ENCODE results near the gene ARHGAP35.
A peak's percentile ranks its signal among the peaks of the same experiment; 100 is the strongest.
"Not testable (repeated sequence)": the region's sequence is repeated elsewhere in the genome, so short reads cannot be mapped to it uniquely, and the experiment has no call there.

Gene ARHGAP35

DNA sequence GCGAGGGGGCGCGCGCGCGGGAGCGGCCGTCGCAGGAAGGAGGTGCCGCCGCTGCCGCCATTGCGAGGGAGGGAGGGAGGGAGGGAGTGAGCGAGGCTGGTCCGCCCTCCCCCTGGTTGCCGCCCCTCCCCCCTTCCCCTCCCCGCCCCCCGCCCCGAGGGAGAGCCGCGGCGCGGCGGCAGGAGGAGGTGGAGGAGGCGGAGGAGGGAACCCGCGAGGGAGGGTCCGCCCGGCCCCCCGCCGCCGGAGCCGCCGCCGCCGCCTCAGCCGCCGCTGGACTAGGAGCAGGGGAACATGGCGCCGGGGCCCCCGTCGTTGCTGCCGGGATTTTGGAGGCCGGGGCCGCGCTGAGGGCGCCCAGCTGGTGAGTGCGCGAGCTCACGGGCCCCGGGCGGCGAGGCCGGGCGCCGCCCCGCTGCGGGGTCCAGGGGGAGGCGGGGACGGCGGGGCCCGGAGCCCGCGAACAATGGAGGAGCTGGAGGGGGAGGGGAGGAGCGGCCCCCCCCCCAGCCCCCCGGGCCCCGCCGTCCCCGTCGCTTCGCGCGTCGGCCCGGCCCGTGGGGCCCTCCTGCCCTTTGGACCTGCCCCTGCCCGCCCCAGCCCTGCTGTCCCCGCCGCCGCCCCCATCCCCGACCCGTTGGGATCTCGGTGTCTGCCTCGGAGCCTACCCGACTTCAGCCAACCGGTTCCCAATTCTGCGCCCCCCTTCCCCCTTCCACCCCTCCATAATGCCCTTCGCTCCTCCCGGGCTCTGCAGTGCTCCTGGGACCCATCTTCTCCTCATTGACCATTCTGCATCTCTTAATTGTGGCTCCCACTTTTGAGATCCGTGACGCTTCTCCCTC lies at the start of gene ARHGAP35:
Gene ARHGAP35 (plus strand): TSS at position 152 of the 845 bp plus-strand sequence. CDS start 57,679 bp downstream, outside the sequence.
- peak; percentile 94 for DNase-seq (ENCODE audit: low spot score)
- FAIRE-seq = no peak

DNA sequence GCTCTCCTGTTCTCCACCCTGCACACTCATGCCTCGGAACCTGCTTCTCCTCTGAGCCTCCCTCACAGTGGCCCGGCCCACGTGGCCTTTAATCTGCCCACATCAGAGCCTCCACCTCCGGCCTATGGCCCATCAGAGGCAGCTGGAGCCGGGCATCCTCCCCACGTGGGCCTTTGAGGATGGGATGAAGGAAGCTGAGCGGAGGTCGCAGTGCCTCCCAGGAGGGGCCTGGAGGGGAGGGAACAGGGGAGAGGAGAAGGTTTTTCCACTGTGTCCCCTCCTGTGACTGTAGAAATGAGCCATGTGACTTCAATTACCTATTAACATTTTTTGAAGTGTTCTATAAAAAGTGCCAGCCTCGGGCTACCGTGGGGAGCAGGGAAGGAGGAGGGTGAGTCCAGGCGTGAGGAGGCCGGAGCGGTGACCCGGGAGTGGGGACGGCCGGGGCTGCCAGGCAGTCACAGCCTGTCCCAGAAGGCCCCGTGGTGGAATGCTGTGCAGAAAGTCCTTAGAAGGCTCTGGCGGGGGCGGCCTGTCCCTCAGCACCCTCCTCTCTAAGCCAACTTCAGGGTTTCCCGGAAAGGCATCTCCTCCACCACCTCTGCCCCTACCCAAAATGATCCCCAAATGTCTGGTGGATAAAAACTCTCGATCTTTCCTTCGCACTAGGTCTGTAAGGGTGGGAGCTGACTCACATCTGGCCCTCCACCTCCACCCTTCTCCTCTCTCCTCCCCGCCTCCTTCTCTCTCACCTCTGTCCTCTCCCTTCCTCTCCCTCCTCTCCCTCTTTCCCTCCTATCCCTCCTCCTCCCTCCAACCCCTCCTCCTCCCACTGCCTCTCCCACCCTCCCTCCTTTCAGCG lies 47.6 kb upstream of the ARHGAP35 start:
- FAIRE-seq = no peak
- peak; percentile 34 for DNase-seq (ENCODE audit: low spot score)

DNA sequence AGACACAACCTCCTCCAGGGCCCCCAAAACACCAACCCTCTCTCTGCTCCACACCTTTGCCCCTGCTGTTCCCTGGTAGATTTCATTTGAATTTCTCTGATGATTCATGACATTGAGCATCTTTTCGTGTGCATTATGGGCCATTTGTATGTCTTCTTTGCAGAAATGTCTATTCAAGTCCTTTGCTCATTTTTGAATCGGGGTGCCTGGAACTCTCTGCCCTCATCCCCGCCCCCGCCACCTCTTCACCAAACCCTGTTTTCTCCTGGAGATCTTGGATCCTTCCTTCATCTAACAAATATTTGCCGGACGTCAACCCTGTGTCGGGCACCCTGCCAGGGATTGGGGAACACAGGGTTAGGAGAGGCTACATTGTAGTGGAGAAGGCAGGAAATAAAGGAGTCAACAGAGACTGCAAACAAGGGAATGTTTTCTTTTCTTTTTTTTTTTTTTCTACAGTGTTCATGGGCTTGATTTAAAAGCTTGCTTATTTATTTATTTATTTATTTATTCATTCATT lies 46.9 kb upstream of the ARHGAP35 start:
- DNase-seq (ENCODE audit: low spot score) (peak; percentile 59), FAIRE-seq (no peak)

DNA sequence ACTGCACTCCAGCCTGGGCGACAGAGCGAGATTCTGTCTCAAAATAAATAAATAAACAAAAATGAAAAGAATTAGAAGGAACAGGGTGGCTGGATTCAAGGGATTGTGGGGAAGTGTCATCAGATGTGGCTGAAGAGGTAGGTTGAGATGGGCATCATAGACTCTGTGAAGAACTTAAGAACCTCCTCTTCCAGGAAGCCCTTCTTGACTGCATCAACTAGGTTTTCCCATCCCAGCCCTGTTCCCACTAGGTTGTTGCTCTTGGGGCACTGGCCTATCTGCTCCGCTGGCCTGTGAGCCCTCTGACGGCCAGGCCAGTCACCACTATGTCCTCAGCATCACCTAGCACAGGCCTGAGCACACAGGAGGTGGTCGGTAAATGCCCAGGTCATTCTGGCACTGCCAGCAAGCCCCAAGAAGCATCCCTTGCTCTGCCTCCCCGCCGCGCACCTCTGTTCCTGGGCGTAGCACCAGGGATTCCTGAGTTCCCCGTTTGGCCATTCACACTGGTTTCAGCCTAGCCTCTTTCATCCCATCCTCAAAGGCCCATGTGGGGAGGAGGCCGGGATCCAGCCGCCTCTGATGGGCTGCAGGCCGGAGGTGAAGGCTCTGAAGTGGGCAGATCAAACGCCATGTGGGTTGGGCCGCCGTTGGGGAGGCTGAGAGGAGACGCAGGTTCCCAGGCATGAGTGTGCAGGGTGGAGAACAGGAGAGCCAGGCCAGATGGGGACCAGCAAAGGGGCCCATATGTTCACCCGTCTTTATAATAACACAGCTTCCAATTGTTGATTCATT lies 44.8 kb upstream of the ARHGAP35 start:
- FAIRE-seq (no peak), DNase-seq (ENCODE audit: low spot score) (no peak)

DNA sequence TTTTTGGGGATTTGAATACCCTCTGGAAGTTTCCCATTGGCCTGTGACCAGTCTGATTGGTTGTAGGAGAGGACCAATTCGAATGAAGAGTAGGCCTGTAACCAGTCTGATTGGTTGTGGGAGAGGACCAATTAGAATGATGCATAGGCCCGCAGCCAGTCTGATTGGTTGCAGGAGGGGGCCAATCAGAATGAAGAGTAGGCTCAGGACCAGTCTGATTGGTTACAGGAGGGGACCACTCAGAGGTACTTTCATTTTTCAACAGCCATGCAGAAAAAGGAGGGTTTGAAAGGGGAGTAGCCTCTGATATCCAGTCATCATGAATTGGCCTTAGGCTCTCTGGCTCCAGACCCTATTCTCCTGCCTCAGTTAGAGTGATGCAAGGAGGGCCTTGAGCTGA lies 42.0 kb upstream of the ARHGAP35 start:
- DNase-seq (ENCODE audit: low spot score) (no peak), FAIRE-seq (no peak)

DNA sequence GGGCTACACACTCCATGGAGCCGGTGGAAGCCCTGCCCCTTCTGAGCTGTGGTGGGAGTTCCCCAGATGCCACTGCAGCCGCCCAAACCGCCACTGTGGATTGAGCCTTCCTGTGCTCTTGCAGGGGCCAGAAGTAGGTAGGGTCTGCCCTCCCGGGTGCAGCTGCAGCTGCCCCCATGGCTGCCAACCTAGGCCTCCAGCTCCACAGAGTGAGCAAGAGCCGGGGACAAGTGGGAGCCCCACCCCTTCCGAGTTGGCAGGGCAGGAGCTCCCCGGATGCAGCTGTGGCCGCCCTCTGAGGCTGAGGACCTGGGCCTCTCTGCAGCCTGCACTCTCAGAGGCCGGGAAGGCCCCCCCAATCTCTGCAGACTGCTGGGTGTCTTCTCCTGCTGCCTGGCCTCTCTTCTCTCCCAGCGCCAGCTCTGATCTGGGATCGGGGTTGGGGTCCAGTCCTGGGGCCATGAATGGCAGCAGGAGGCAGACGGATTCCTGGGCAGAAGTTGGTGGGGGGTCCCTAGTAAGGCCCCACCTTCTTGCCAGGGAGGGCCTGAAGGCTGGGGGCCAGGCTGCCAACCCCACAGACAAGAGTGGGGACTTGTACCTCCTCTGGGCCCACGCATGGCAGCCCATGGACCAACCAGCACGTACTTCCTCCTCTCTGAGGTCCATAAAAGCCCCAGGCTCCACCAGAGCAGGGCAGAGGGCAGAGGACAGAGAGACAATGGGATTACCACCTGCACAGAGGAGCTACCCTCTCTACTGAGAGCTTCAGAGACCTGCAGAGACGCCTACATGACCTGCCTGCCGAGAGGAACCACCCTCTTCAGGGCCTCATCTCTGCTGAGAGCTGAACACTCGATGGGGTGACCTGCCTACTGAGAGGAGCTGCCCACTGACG lies 39.0 kb upstream of the ARHGAP35 start:
- FAIRE-seq (no peak), DNase-seq (ENCODE audit: low spot score) (no peak)

DNA sequence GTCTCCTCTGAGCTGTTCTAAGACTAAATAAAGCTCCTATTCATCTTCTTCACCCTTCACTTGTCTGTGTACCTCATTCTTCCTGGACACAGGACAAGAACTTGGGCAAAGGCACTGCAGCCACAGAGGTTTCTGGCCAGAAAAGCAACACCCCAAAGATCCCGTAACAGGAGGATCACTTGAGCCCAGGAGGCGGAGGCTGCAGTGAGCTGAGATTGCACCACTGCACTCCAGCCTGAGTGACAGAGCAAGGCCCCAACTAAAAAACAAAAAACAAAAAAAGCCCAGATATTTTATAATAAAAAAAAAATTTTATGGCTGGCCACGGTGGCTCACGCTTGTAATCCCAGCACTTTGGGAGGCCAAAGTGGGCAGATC lies 38.4 kb upstream of the ARHGAP35 start:
- FAIRE-seq; DNase-seq (ENCODE audit: low spot score): not testable (repeated sequence)

DNA sequence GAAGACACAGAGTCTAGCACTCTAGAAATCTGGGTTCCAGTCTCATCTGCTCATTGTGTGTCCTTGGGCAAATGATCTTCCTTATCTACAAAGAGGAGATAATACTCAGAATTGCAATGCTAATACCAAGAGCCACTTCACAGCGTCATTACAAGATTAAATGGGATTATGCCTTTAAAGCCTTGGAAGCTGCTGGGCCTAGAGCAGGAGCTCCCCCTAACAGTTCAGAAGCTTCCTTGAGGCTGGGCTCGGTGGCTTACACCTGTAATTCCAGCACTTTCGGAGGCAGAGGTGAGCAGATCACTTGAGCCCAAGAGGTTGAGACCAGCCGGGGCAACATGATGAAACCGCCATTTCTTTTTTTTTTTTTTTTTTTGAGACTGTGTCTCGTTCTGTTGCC lies 37.7 kb upstream of the ARHGAP35 start:
- no peak for FAIRE-seq
- DNase-seq (ENCODE audit: low spot score) = no peak

DNA sequence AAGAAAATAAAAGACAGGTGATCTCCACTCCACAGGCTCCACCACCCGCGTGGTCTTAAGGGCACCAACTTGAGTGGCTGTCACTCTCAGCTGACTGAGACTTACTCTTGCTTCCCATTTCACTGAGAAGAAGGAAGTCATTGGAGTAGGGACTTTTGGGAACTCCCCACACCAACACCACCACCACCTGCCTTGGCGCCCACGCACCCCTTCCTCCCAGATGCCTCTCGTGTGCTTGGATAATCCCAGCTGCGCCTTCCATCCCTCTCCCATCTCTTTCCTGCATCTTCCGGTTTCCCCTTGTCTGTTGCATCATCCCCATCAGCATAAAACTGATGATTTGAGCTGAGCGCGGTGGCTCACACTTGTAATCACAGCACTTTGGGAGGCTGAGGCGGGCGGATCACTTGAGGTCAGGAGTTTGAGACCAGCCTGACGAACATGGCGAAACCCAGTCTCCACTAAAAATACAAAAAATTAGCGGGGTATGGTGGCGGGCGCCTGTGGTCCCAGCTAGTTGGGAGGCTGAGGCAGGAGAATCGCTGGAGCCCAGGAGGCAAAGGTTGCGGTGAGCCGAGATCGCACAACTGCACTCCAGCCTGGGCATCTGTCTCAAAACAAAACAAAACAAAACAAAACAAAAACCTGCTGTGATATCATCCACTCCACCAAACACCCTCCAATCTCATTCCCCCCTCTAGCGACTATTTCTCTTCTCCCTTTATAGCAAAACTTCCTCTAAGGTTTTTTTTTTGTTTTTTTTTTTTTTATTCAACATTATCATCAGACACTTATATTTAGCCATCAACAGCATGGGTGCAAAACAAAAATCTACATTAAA lies 35.7 kb upstream of the ARHGAP35 start:
- FAIRE-seq (no peak), DNase-seq (ENCODE audit: low spot score) (no peak)

DNA sequence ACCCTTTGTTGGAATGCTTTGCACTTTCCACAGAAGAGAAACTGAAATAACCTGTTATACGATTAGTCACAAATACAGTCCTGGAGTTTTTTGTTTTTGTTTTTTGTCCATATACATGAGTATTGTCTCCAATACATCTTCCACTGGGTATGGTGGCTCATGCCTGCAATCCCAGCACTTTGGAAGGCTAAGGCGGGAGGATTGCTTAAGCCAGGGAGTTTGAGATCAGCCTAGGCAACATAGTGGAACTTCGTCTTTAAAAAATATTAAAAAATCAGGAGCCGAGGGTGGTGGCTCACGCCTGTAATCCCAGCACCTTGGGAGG lies 35.1 kb upstream of the ARHGAP35 start:
- DNase-seq (ENCODE audit: low spot score) (no peak), FAIRE-seq (no peak)

DNA sequence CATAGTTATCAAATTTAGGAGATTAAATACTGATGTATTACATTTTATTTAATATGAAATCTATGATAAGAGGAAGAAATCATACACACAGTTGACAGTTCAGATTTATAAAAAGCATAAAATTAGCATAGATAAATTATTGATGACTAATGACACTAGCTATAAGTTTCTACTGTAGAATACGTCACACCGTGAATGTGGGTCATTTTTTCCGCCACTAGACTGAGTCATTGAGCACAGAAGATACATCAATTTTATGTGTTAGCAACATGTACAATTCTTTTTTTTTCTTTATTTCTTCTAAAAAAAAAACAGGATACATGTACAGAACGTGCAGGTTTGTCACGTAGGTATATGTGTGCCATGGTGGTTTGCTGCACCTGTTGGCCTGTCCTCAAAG lies 32.3 kb upstream of the ARHGAP35 start:
- FAIRE-seq = no peak
- no peak for DNase-seq (ENCODE audit: low spot score)

DNA sequence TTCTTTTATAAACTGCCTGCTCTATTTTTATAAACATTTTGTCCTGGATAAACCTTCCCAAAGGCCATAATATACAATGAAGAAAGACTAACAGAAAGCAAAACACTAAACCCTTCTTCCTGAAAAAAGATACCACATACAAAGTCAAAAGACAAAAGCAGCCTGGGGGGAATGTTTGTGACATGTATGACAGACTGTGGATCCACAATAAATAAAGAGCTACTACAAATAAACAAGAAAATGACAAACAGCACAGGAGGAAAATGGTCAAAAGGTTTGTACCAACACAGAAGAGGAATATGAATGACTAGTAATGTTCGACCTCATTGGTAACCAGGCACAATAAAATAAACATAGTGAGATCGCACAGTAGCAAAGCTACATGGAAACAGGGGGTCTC lies 29.9 kb upstream of the ARHGAP35 start:
- DNase-seq (ENCODE audit: low spot score) (no peak), FAIRE-seq (no peak)

DNA sequence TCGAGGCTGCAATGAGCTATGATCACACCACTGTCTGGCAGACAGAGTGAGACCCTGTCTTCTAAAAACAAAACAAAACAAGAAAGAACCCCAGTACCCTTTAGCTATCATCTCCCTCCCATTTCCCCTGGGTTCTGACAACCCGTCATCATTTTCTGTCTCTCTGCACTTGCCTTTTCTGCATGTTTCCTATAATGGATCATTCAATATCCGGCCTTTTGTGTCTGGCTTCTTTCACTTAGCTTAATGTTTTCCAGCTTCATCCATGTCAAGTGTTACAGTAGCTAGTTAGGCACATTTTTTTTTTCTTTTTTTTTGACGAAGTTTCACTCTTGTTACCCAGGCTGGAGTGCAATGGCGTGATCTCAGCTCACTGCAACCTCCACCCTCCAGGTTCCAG lies 26.7 kb upstream of the ARHGAP35 start:
- no peak for DNase-seq (ENCODE audit: low spot score)

DNA sequence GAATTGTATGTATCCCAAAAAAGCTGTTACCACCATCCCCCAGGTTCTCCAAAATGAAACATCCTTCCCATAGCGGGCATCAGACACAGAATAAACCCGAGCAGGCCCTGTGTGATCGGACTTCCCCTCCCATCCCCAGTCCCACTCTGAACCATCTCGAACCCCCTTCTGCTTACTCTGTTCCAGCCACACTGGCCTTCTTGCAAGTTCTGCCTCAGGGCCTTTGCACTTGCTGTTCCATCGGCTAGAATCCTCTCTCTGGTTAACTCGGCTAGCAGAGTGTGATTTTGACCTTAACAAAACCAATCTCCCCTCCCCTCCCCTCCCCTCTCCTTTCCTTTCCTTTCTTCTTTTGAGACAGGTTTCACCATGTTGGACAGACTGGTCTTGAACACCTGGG lies 25.8 kb upstream of the ARHGAP35 start:
- FAIRE-seq (no peak), DNase-seq (ENCODE audit: low spot score) (no peak)

More for the DNA sequence above, 26.7 kb upstream of the ARHGAP35 start:
- FAIRE-seq = no peak

DNA sequence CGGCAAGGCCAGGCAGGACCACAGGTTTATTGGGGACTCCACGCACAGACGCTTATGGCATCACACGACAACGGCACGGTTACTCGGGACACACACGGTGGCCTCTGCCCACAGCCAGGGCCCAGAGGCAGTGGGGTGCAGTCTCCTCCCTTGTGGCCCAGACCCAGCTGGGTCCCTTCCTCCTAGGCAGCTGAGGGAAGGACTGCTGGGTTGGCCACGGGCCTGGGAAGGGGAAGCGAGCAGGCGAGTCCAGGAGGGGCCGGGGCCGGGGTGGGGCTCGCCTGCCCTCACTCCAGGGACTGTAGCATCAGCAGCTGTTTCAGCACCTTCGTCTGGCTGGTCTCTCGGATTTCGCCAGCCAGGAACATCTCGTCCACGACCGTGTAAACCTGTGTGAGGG lies 22.6 kb upstream of the ARHGAP35 start:
- FAIRE-seq (no peak), DNase-seq (ENCODE audit: low spot score) (no peak)

DNA sequence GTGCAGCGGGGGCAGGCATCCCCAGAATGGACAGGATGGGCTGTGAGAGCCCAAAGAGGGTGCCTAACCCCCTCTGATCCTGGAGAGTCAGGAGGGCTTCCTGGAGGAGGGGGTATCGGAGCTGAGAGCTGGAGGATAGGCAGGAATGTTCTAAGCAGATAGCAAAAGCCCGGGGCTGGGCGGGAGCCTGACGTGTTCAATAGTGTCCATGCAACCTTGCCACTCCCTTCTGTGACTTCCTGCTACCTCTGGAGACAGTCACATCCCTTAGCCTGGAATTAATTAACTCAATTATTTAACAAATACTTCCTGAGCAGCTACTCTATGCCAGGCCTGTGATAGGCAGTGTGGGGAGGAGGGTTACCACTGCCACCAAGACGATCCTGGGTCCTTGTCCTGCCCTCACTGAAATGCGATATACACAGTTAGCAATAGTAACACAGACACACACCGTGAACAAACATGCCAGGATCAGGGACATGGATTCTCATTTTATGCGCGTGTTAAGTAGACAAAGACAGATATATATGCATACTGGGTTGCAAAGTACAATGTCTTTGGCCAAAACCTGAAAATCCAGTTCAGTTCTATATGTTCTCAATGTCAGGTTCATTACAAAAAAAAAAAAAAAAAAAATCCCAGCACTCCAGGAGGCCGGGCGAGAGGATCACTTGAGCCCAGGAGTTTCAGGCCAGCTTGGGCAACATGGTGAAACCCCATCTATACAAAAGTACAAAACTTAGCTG lies 20.9 kb upstream of the ARHGAP35 start:
- no peak for FAIRE-seq

DNA sequence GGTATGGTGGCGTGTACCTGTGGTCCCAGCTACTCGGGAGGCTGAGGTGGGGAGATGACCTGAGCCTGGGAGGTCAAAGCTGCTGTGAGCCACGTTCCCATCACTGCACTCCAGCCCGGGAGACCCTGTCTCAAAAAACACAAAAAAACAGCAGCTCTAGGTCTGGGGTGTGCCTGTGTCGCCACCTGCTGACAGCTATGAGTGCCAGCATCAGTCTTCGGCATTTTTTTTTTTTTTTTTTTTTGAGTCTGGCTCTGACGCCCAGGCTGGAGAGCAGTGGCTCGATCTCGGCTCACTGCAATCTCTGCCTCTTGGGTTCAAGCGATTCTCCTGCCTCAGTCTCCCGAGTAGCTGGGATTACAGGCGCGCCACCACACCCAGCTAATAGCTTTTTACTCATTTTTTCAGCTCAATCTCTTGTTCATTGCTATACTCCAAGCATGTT lies 20.3 kb upstream of the ARHGAP35 start:
- peak; percentile 66 for DNase-seq (ENCODE audit: low spot score)
- FAIRE-seq = no peak

More for the DNA sequence above, 20.9 kb upstream of the ARHGAP35 start:
- DNase-seq (ENCODE audit: low spot score) = no peak

DNA sequence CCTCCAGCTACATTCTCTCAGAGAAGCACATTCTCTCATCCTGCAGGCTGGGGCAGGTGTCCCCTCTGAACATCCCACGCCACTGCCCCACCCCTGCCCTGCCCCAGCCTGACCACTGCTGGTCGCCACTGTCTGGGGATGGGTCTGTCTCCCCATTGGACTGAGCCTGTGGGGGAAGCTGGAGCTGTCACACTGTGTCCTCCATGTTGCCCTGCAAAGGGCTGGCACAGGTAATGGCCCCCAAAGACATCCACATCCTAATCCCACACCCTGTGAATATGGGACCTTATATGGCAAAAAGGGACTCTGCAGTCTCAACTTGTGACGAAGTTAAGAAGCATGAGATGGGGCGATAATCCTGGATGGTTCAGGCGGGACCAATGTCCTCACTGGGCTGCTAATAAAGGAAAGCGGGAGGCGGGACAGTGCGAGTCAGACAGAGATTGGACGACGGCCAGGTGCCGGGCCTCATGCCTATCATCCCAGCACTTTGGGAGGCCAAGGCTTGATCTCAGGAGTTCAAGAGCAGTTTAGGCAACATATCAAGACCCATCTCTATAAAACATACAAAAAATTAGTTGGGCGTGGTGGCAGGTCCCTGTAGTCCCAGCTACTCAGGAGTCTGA lies 19.2 kb upstream of the ARHGAP35 start:
- DNase-seq (ENCODE audit: low spot score) = no peak
- FAIRE-seq = no peak

Measured in urothelium cell line (cell line).